GM12878 (cell line): ENCODE results near the gene DLG2. TPM values are rescaled to one million over a fixed set of nuclear protein-coding genes. Genes with fewer than 3 reads are reported as not detected.

Experiments
- ATAC-seq: fragments of 200-7000 bp; cut with Tn5 transposase; 3 replicates; pipeline ENCODE4 v1.9.1; 2020; ENCODE audit warnings: mild to moderate bottlenecking, moderate library complexity
- BruUV-seq: library from RNA; stranded (reverse); fragments of 400-500 nt; replicated peaks from 2 replicates; lab custom pipeline; 2021; lab: Mats Ljungman, UMichigan
- CTCF ChIA-PET: fragments of 300-600 bp; sonication (Branson Sonifier 250); formaldehyde crosslinking; extraction: SDS; loops from one replicate; lab custom pipeline; 2021; ENCODE audit warnings: inconsistent platforms; lab: Yijun Ruan, JAX
- POLR2A ChIA-PET: fragments of 350-600 bp; formaldehyde crosslinking; extraction: SDS; loops from one replicate; lab custom pipeline; 2021; ENCODE audit warnings: inconsistent platforms; lab: Charles Lee
- RAD21 ChIA-PET: fragments of 300-600 bp; sonication (Branson Sonifier 250); formaldehyde crosslinking; loops from one replicate; lab custom pipeline; 2023; ENCODE audit warnings: antibody characterized with exemption; ENCODE audit not compliant: unreplicated experiment; lab: Charles Lee
- SMC1A ChIA-PET: fragments of 300-600 bp; sonication (Branson Sonifier 250); formaldehyde crosslinking; loops from one replicate; lab custom pipeline; 2023; ENCODE audit not compliant: unreplicated experiment, uncharacterized antibody; lab: Charles Lee
- DNase-seq: peaks from one replicate; pipeline ENCODE4 v3.0.0-alpha.2; 2011; ENCODE audit warnings: low read depth, low spot score
- FAIRE-seq: peaks from 3 replicates; lab custom pipeline; 2011; peaks lifted over from hg19 to GRCh38; lab: Jason Lieb, UNC
- H2AFZ ChIP-seq: 2 replicates; pipeline ENCODE4 v1.6.0; 2011; ENCODE audit warnings: low read depth, low read length, control low read depth; ENCODE audit not compliant: control insufficient read depth
- H3K27ac ChIP-seq: 2 replicates; pipeline ENCODE4 v1.5.1; 2011; ENCODE audit warnings: control low read depth; ENCODE audit not compliant: control insufficient read depth, insufficient read depth
- H3K27me3 ChIP-seq, 2 experiments: replicated peaks in 1 of 2; 2 replicates each; pipeline versions ENCODE4 v1.6.0 to v1.6.1; 2011; ENCODE audit warnings: low read length in 1 of 2; ENCODE audit not compliant: control insufficient read depth in 2 of 2, insufficient read depth in 2 of 2
- H3K36me3 ChIP-seq, 2 experiments: 2 replicates each; pipeline ENCODE4 v1.5.1; 2011; ENCODE audit warnings: low read length in 1 of 2; ENCODE audit not compliant: control insufficient read depth in 2 of 2, insufficient read depth in 2 of 2
- H3K4me1 ChIP-seq: 2 replicates; pipeline ENCODE4 v1.6.1; 2011; ENCODE audit warnings: mild to moderate bottlenecking, low read length, moderate library complexity, mixed read lengths; ENCODE audit not compliant: control insufficient read depth, insufficient read depth
- H3K4me2 ChIP-seq: 2 replicates; pipeline ENCODE4 v1.6.0; 2011; ENCODE audit warnings: control low read depth; ENCODE audit not compliant: control insufficient read depth, insufficient read depth
- H3K4me3 ChIP-seq: fragments of 200-600 bp; sonication (generic); 2 replicates; pipeline ENCODE4 v1.5.1; 2016
- H3K79me2 ChIP-seq: 2 replicates; pipeline ENCODE4 v1.6.0; 2011; ENCODE audit warnings: low read length; ENCODE audit not compliant: control insufficient read depth, insufficient read depth
- H3K9ac ChIP-seq: 2 replicates; pipeline ENCODE4 v1.8.0; 2011; ENCODE audit warnings: low read length, control low read depth, mixed read lengths; ENCODE audit not compliant: control insufficient read depth, insufficient read depth
- H3K9me3 ChIP-seq: replicated peaks from 3 replicates; pipeline ENCODE4 v1.5.1; 2011; ENCODE audit warnings: mild to moderate bottlenecking, low read length; ENCODE audit not compliant: control insufficient read depth, insufficient read depth
- H4K20me1 ChIP-seq: 2 replicates; pipeline ENCODE4 v1.6.0; 2011; ENCODE audit not compliant: control insufficient read depth, insufficient read depth
- ATF7 ChIP-seq: fragments of 450-650 bp; IDR thresholded peaks from 2 replicates; pipeline ENCODE4 v1.6.1; 2016; ENCODE audit warnings: low read depth, mild to moderate bottlenecking
- BCLAF1 ChIP-seq: fragments of 450-650 bp; IDR thresholded peaks from 2 replicates; pipeline ENCODE4 v1.6.1; 2017; ENCODE audit warnings: antibody characterized with exemption, mild to moderate bottlenecking, moderate library complexity
- FOS ChIP-seq: IDR thresholded peaks from 3 replicates; pipeline ENCODE4 v1.6.1; 2011; ENCODE audit warnings: borderline replicate concordance; ENCODE audit not compliant: insufficient read length; ENCODE audit errors: extremely low read depth
- GABPA ChIP-seq: IDR thresholded peaks from 2 replicates; pipeline ENCODE4 v1.6.1; 2014; ENCODE audit warnings: antibody characterized with exemption, low read depth, mild to moderate bottlenecking, inconsistent platforms
- IRF5 ChIP-seq: fragments of 450-650 bp; IDR thresholded peaks from 2 replicates; pipeline ENCODE4 v1.6.1; 2017; ENCODE audit warnings: borderline replicate concordance
- KDM1A ChIP-seq: fragments of 200-600 bp; sonication (generic); IDR thresholded peaks from 2 replicates; pipeline ENCODE4 v1.6.1; 2016; ENCODE audit warnings: borderline replicate concordance
- KLF5 ChIP-seq: fragments of 450-650 bp; IDR thresholded peaks from 2 replicates; pipeline ENCODE4 v1.6.1; 2014; ENCODE audit warnings: mild to moderate bottlenecking; ENCODE audit not compliant: partially characterized antibody
- LARP7 ChIP-seq: fragments of 450-650 bp; IDR thresholded peaks from 2 replicates; pipeline ENCODE4 v1.6.1; 2017; ENCODE audit warnings: mild to moderate bottlenecking
- PBX3 ChIP-seq: IDR thresholded peaks from 2 replicates; pipeline ENCODE4 v1.6.1; 2011; ENCODE audit warnings: mild to moderate bottlenecking, low read depth, low read length, moderate library complexity; ENCODE audit not compliant: insufficient replicate concordance
- PRDM15 ChIP-seq: fragments of 450-650 bp; formaldehyde crosslinking; IDR thresholded peaks from 2 replicates; pipeline ENCODE4 v1.4.0; 2020; ENCODE audit warnings: mild to moderate bottlenecking, moderate library complexity
- RUNX3 ChIP-seq: IDR thresholded peaks from 2 replicates; pipeline ENCODE4 v1.6.1; 2012; ENCODE audit warnings: low read length, inconsistent platforms
- STAT1 ChIP-seq: fragments of 450-650 bp; conservative IDR thresholded peaks from 2 replicates; pipeline ENCODE4 v1.6.1; 2014; ENCODE audit warnings: antibody characterized with exemption, mild to moderate bottlenecking
- SUZ12 ChIP-seq: fragments of 200-600 bp; sonication (generic); IDR thresholded peaks from one replicate; pipeline ENCODE4 v1.6.1; 2018; ENCODE audit warnings: antibody characterized with exemption, mild to moderate bottlenecking; ENCODE audit not compliant: unreplicated experiment
- USF1 ChIP-seq: IDR thresholded peaks from 2 replicates; pipeline ENCODE4 v1.6.1; 2011; ENCODE audit warnings: borderline replicate concordance, low read depth, mild to moderate bottlenecking, moderate library complexity, mixed read lengths, low read length; ENCODE audit not compliant: insufficient read depth; ENCODE audit errors: extremely low read length
- WGBS: methylation state at CpG from one replicate; pipeline ENCODE4 v1.1.6; 2016; ENCODE audit warnings: low lambda C conversion rate; ENCODE audit not compliant: insufficient replicate concordance, insufficient coverage; ENCODE audit errors: missing lambda C conversion rate; 5-methylcytosine and 5-hydroxymethylcytosine counted together
- in situ Hi-C: fragments of 300-500 bp; cut with MboI; formaldehyde crosslinking; loops from 9 replicates; pipeline ENCODE4 v1.14.3; 2018; ENCODE audit warnings: mixed read lengths
- intact Hi-C: fragments of 100-400 bp; cut with micrococcal nuclease; formaldehyde crosslinking; loops from one replicate; pipeline ENCODE4 v1.14.2; 2022; ENCODE audit not compliant: unreplicated experiment
- polyA plus RNA-seq, 11 experiments: library from polyadenylated mRNA; depleted of rRNA in 4 of 11; unstranded in 6 of 11; stranded (reverse) in 5 of 11; fragments of >200 nt; fragmentation: Nextera tagmentation in 4 of 11; fragmentation: Illumina TruSeq in 1 of 11; extraction: Ambion mirVana in 4 of 11; extraction: Trizol in 1 of 11; gene quantifications; 1 replicate in 1 of 11; 2 replicates in 10 of 11; pipeline versions ENCODE4 v1.2.1 to v1.2.3, GENCODE V29; 2011 to 2016; ENCODE audit warnings: inconsistent platforms in 2 of 11, missing spikeins in 2 of 11, low read depth in 1 of 11
- total RNA-seq, 4 experiments: library from RNA; depleted of rRNA in 3 of 4; stranded (reverse); fragments of >200 nt in 3 of 4; fragmentation: Illumina TruSeq in 1 of 4; extraction: Trizol in 1 of 4; gene quantifications; 2 replicates each; pipeline versions ENCODE4 v1.2.1 to v1.2.3, GENCODE V29; 2013 to 2021

DLG2 gene
- total and polyA plus RNA-seq, 10 of the 15 experiments (the other 5 are each of a cell fraction or from before 2014, with no cell fraction given), result 0.09 to 0.98 (median 0.35) TPM

- TF ChIP-seq FOS (no peak), KDM1A (no peak), RUNX3 (no peak), IRF5 (no peak), PRDM15 (no peak), BCLAF1 (no peak), LARP7 (no peak), SUZ12 (no peak), PBX3 (no peak), KLF5 (no peak), USF1 (no peak), GABPA (no peak), STAT1 (no peak), ATF7 (no peak)
- FAIRE-seq (no peak), ATAC-seq (no peak), DNase-seq (no peak)
- RAD21 ChIA-PET, result no interaction called here
- H4K20me1 ChIP-seq, result no peaks in the 10 kb centered on the region
- 58% methylated on average over 1 of the region's 1 CpG for WGBS
- no peaks in the 10 kb centered on the region for H3K4me1 ChIP-seq
- intact Hi-C loops, result no loop called here
- POLR2A ChIA-PET, result no interaction called here
- H3K27me3 ChIP-seq, result no peaks in the 10 kb centered on the region; a peak in 1 of 4 replicates
- SMC1A ChIA-PET, result no interaction called here
- H2AFZ ChIP-seq, result no peak overlapping the region
- no TSS peak for BruUV-seq
- no peaks in the 10 kb centered on the region for H3K79me2 ChIP-seq
- CTCF ChIA-PET, result interaction anchor here (1.1 kb wide), 1 partner anchor 32 kb away, joined by 3 read pairs; no protein-coding TSS in a partner anchor
- H3K4me2 ChIP-seq, result no peak overlapping the region
- H3K9ac ChIP-seq, result no peak overlapping the region
- in situ Hi-C loops, result no loop called here
- no peaks in the 10 kb centered on the region for H3K36me3 ChIP-seq
- H3K27ac ChIP-seq, result no peak overlapping the region
- no peak overlapping the region for H3K4me3 ChIP-seq
- H3K9me3 ChIP-seq, result no peaks in the 10 kb centered on the region
These were observed 1411.5 kb downstream of the DLG2 start for GRCh38 chr11:84215672-84216071.
